ENCODE results near the gene NRF1. TPM values are rescaled to one million over a fixed set of nuclear protein-coding genes. Genes with fewer than 3 reads are reported as not detected.

NRF1 gene
- total RNA-seq, 1 experiment from 2014 or later = 19.3 TPM

DNA sequence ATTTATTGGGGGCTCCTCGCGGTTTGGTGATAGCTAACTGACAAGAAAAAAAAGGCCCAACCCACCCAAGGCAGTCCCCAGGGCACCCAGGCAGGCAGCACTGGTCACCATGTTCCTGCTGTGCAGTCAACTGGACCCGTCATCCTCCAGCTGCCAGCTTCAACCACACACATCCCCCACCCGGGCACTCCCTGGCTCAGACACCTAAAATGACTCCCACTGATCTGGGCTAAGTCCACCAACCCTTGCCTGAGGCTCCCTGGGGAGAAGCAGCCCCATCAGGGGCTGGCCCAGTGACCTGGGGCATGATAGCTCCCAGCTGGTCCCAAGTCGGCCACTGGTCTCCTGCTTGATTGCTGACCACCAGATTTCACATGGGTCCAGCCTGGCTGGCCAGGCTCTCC is 161.8 kb downstream of the NRF1 start:
- H3K9ac ChIP-seq (ENCODE audit: extremely low read depth, insufficient read length, low read length) = no peak overlapping the region
- no peaks in the 10 kb centered on the region; the same call in 1 of the 2 replicates for H3K79me2 ChIP-seq (ENCODE audit: insufficient read depth, low read length)
- WGBS (ENCODE audit: extremely low coverage, insufficient read length, low lambda C conversion rate) = no CpG with 5 or more reads among the region's 5 CpGs
- H2BK120ac ChIP-seq (ENCODE audit: low read depth, low read length, poor library complexity, severe bottlenecking) = no peak overlapping the region
- DNase-seq = no peak
- Mint-ChIP-seq H3K36me3 (ENCODE audit: insufficient read depth in 1 of 3, low read depth in 3 of 3) (peaks cover 0 to 7% (median 6%) of the 10 kb centered on the region in 3 experiments; a peak in 3 of 7 replicates), H3K4me3 (no peak overlapping the region), H3K9me3 (no peaks in the 10 kb centered on the region), H3K27ac (no peak overlapping the region), H3K4me1 (peaks cover 72 to 88% of the 10 kb centered on the region in 2 experiments), H3K27me3 (ENCODE audit: low read depth) (peaks cover 49% of the 10 kb centered on the region)
- no peak overlapping the region for H2BK12ac ChIP-seq (ENCODE audit: insufficient read length, low read depth, low read length)
- H3T11ph ChIP-seq (ENCODE audit: low read length) = no peak overlapping the region
- H2BK20ac ChIP-seq (ENCODE audit: low read depth, low read length, poor library complexity, severe bottlenecking) = no peak overlapping the region
- no peak overlapping the region; the same call in 1 of the 2 replicates for H3K14ac ChIP-seq (ENCODE audit: insufficient read depth, low read length)
- H3K18ac ChIP-seq (ENCODE audit: insufficient read length, low read depth, low read length) = no peak overlapping the region
- no peak overlapping the region for H3K56ac ChIP-seq (ENCODE audit: insufficient read length, low read depth, low read length)
- H4K20me1 ChIP-seq (ENCODE audit: control insufficient read depth, insufficient read depth, insufficient read length) = no peaks in the 10 kb centered on the region
- no peak overlapping the region for H2BK15ac ChIP-seq (ENCODE audit: low read depth, low read length)
- no peak overlapping the region for H4K5ac ChIP-seq (ENCODE audit: insufficient read length, low read depth, low read length)
- H3K4me1 ChIP-seq (ENCODE audit: insufficient read depth, low read length) = peaks cover 21% of the 10 kb centered on the region; the same call in 1 of the 2 replicates
- no peak overlapping the region for H2AK5ac ChIP-seq (ENCODE audit: insufficient read length, low read length)
- H4K91ac ChIP-seq (ENCODE audit: insufficient read length, low read depth, low read length) = no peak overlapping the region
- TF ChIP-seq, protein P1, sequence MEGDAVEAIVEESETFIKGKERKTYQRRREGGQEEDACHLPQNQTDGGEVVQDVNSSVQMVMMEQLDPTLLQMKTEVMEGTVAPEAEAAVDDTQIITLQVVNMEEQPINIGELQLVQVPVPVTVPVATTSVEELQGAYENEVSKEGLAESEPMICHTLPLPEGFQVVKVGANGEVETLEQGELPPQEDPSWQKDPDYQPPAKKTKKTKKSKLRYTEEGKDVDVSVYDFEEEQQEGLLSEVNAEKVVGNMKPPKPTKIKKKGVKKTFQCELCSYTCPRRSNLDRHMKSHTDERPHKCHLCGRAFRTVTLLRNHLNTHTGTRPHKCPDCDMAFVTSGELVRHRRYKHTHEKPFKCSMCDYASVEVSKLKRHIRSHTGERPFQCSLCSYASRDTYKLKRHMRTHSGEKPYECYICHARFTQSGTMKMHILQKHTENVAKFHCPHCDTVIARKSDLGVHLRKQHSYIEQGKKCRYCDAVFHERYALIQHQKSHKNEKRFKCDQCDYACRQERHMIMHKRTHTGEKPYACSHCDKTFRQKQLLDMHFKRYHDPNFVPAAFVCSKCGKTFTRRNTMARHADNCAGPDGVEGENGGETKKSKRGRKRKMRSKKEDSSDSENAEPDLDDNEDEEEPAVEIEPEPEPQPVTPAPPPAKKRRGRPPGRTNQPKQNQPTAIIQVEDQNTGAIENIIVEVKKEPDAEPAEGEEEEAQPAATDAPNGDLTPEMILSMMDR (conservative IDR thresholded peaks at IDR 0.05) = no peak
- no peak overlapping the region for H3K4ac ChIP-seq (ENCODE audit: low read depth, low read length)
- H3K4me2 ChIP-seq (ENCODE audit: insufficient read depth, insufficient read length, low read length) = no peak overlapping the region
- H2BK5ac ChIP-seq (ENCODE audit: insufficient read length, low read length) = no peak overlapping the region
- peaks cover 22% of the 10 kb centered on the region for H3K23me2 ChIP-seq (ENCODE audit: insufficient read length, low read depth, low read length, poor library complexity, severe bottlenecking)
- H4K8ac ChIP-seq (replicated peaks; ENCODE audit: insufficient read length, low read depth, low read length) = no peak overlapping the region
- no peak overlapping the region for H3K27ac ChIP-seq (ENCODE audit: insufficient read length, low read depth, low read length)
- no peaks in the 10 kb centered on the region for H3K79me1 ChIP-seq (ENCODE audit: insufficient read depth, low read depth, low read length, poor library complexity, severe bottlenecking)
- H3K23ac ChIP-seq (ENCODE audit: insufficient read length, low read depth, low read length) = no peak overlapping the region
- H3K27me3 ChIP-seq (ENCODE audit: insufficient read depth, low read length) = peaks cover 13% of the 10 kb centered on the region; the same call in 1 of the 2 replicates
- H2AFZ ChIP-seq (ENCODE audit: low read length) = no peak overlapping the region
- H3K9me3 ChIP-seq (ENCODE audit: control insufficient read depth, low read depth, low read length) = no peaks in the 10 kb centered on the region
